ENCODE data around the gene TRAF1.

TRAF1 gene

DNA sequence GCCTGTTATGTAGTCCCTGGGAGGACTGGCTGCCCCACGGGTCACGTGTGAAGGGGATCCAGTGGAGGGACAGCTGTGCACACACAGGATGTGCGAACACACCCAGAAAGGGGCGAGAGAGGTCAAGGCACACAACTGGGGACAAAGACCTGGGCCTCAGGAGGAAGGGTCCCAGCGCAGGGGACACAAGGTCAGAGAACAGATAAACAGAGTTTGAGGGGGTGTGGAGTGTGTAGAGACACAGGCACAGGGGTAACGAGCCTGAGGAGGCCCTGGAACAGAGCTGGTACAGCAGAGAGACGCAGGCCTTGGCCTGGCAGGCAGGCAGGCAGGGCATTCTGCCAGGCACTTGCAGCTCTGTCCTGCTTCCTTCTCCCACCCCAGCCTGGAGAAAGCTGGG is 69.1 kb downstream of the TRAF1 start:
- TF ChIP-seq, protein P1, sequence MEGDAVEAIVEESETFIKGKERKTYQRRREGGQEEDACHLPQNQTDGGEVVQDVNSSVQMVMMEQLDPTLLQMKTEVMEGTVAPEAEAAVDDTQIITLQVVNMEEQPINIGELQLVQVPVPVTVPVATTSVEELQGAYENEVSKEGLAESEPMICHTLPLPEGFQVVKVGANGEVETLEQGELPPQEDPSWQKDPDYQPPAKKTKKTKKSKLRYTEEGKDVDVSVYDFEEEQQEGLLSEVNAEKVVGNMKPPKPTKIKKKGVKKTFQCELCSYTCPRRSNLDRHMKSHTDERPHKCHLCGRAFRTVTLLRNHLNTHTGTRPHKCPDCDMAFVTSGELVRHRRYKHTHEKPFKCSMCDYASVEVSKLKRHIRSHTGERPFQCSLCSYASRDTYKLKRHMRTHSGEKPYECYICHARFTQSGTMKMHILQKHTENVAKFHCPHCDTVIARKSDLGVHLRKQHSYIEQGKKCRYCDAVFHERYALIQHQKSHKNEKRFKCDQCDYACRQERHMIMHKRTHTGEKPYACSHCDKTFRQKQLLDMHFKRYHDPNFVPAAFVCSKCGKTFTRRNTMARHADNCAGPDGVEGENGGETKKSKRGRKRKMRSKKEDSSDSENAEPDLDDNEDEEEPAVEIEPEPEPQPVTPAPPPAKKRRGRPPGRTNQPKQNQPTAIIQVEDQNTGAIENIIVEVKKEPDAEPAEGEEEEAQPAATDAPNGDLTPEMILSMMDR (IDR thresholded peaks at IDR 0.05), result no peak

DNA sequence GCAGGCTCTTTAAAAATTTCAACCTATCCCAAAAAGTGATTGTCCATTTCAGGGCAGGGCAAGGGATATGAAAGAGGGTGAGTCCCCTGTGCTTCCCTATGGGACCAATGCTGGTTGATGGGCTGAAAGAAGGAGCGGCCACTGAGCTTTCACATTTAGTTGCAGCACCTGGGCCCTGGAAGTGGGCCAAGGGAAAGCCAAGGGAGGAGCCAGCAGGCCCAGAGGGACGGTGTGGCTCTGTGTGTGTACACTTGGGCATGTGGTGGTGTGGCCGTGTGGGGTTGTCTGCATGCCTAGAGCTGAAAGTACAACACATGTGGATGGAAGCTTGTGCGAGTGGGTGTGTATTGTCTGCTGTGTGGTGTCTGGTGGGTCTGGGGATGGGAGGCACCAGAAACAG is 69.9 kb downstream of the TRAF1 start:
- TF ChIP-seq, protein P1 (IDR thresholded peaks at IDR 0.05), result no peak

DNA sequence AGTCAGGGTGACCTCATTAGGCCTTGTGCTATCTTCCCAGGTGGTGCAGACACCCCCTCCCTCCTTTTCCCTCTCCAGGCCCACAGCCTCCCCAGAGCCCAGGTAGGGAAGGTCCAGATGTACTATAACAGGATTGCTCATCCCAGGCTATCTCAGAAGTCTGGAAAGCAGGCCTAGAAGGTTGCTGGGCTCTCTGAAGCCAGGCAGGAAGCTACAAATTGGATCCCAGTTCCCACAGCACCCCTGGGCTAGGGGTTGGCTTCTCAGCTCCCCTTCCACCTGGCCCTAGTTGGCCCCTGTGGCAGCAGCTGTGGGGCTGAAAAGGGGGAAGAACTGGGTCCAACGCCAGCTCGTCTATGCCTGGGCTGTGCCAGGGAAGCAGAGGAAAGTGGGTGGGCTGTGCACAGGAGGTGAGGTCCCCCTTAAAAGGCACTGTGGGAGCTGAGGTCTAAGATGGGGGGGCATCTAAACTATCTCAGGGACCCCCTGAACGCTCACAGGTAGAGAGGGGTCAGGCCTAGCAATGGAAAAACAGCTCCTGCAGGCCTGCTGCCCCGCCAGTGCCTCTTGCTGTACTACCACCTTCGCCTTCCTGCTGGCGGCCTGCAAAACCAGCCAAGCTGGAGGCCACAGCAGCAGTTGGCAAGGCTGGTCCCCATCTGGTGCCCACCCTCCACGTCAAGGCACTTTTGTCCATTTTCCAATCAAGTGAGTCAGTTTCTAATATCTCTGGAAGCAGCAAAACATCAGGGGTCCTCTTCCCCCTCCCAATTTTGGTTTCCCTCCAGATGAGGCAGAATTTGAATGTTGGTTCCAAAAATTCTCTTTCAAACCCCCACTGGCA is 70.5 kb downstream of the TRAF1 start:
- TF ChIP-seq, protein P1 (IDR thresholded peaks at IDR 0.05), result no peak

DNA sequence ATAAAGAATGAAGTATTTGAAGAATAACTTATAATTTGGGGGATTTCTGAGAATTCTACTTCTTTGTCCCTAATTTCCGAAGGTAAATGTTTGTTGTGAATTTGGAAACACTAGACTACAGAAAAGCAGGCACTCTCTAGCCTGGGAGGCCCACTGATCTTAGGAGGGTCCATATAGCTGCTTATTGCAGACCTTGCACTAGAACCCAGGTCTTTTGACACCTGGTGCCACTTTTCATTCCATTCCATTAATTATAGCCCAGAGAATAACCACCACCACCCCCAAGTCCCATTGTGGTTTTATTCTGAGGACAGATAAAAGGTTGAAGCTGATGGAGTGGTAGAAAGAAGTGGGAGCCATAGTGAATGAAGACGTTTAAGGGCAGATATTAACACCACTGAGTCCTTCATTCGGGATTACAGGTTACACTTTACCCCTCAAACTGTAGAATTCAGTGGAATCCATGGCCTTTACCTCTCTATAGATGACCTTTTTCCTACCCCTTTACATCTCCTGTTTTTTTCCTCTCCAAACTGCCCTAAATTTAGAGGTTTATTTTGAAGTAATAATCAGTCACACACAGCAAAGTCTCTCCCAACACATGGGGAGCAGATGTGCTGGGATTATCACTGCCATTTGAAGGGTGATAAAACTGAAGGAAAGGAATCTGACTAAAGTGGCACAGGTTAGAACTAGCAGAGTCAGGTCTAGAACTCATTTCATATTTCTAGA is 71.8 kb downstream of the TRAF1 start:
- TF ChIP-seq, protein P1 (IDR thresholded peaks at IDR 0.05), result no peak

DNA sequence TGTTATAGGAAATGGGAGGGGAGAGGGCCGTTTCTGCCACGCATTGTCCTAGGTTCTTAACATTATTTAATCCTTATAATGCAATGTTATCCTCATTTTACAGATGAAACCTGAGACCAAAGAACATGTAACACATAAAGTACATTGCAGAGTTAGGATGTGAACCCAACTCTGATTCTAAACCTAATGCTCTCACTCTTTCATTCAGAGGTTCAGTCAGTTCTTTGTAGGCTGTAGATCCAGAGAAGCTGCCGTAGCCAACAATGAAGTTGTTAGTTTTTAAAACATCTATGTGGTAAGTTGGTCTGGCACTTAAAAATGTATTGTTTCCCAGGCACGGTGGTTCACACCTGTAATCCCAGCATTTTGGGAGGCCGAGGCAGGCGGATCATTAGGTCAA is 73.4 kb downstream of the TRAF1 start:
- TF ChIP-seq, protein P1 (IDR thresholded peaks at IDR 0.05), result no peak
